Measurements from ENCODE around the gene HRH4. TPM values are rescaled to one million over a fixed set of nuclear protein-coding genes. Genes with fewer than 3 reads are reported as not detected.

The HRH4 gene
- total RNA-seq, 1 experiment from 2014 or later, result not detected

DNA sequence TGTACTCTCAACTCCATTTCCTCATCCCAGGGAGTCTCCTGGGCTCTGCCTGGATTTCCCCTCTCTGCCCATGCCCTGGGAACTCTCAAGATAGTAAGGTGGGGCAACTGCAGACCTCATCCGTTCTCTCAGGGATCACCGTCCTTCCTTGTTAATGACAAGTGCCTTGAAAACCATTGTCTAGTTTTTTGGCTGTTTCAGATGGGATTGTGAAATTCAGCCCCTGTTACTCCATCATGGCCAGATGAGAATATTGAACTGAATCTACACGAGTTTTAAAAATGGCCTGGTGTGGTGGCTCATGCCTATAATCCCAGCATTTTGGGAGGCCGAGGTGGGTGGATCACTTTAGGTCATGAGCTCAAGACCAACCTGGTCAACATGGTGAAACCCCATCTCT, 665 bp upstream of the HRH4 start:
- Histone ChIP-seq H3K18ac (ENCODE audit: insufficient read length, low read depth, low read length) (no peak overlapping the region), H3K4me2 (ENCODE audit: insufficient read depth, insufficient read length, low read length) (no peak overlapping the region), H3K23me2 (ENCODE audit: insufficient read length, low read depth, low read length, poor library complexity, severe bottlenecking) (no peaks in the 10 kb centered on the region), H3K4me1 (ENCODE audit: insufficient read depth, low read length) (no peaks in the 10 kb centered on the region; the same call in 1 of the 2 replicates), H3K27ac (ENCODE audit: insufficient read length, low read depth, low read length) (no peak overlapping the region), H2BK15ac (ENCODE audit: low read depth, low read length) (no peak overlapping the region), H3K4ac (ENCODE audit: low read depth, low read length) (no peak overlapping the region), H4K20me1 (ENCODE audit: control insufficient read depth, insufficient read depth, insufficient read length) (no peaks in the 10 kb centered on the region), H4K8ac (replicated peaks; ENCODE audit: insufficient read length, low read depth, low read length) (no peak overlapping the region), H4K5ac (ENCODE audit: insufficient read length, low read depth, low read length) (no peak overlapping the region), H3K27me3 (ENCODE audit: insufficient read depth, low read length) (no peaks in the 10 kb centered on the region), H4K91ac (ENCODE audit: insufficient read length, low read depth, low read length) (no peak overlapping the region), H3T11ph (ENCODE audit: low read length) (no peak overlapping the region), H3K56ac (ENCODE audit: insufficient read length, low read depth, low read length) (no peak overlapping the region), H2BK20ac (ENCODE audit: low read depth, low read length, poor library complexity, severe bottlenecking) (no peak overlapping the region), H2BK120ac (ENCODE audit: low read depth, low read length, poor library complexity, severe bottlenecking) (no peak overlapping the region), H3K14ac (ENCODE audit: insufficient read depth, low read length) (no peak overlapping the region), H3K9me3 (ENCODE audit: control insufficient read depth, low read depth, low read length) (no peaks in the 10 kb centered on the region), H3K23ac (ENCODE audit: insufficient read length, low read depth, low read length) (no peak overlapping the region), H2BK5ac (ENCODE audit: insufficient read length, low read length) (no peak overlapping the region), H2AK5ac (ENCODE audit: insufficient read length, low read length) (no peak overlapping the region), H2AFZ (ENCODE audit: low read length) (no peak overlapping the region), H3K79me1 (ENCODE audit: insufficient read depth, low read depth, low read length, poor library complexity, severe bottlenecking) (no peaks in the 10 kb centered on the region), H3K79me2 (ENCODE audit: insufficient read depth, low read length) (no peaks in the 10 kb centered on the region), H2BK12ac (ENCODE audit: insufficient read length, low read depth, low read length) (no peak overlapping the region), H3K9ac (ENCODE audit: extremely low read depth, insufficient read length, low read length) (no peak overlapping the region)
- peaks cover 3 to 5% of the 10 kb centered on the region in 2 experiments; a peak in 3 of 5 replicates for H3K9me3 Mint-ChIP-seq
- no peak for TF ChIP-seq CTCF (conservative IDR thresholded peaks at IDR 0.05)
- H3K27me3 Mint-ChIP-seq (ENCODE audit: low read depth), result no peaks in the 10 kb centered on the region; the same call in 1 of the 2 replicates
- peak overlapping the region in 1 of 3 experiments; percentile 17; a peak in 1 of 7 replicates for H3K27ac Mint-ChIP-seq
- H3K4me1 Mint-ChIP-seq, result peaks cover 9 to 11% of the 10 kb centered on the region in 2 experiments
- no peak for DNase-seq
- no peak overlapping the region for H3K4me3 Mint-ChIP-seq
- peaks cover 0 to 10% (median 4%) of the 10 kb centered on the region in 3 experiments; a peak in 4 of 7 replicates for H3K36me3 Mint-ChIP-seq (ENCODE audit: insufficient read depth in 1 of 3, low read depth in 3 of 3)
- WGBS (ENCODE audit: extremely low coverage, insufficient read length, low lambda C conversion rate), result no CpG with 5 or more reads among the region's 4 CpGs

Data from H9 (cell line).